ENCODE data around the gene XAB2.

XAB2 gene

DNA sequence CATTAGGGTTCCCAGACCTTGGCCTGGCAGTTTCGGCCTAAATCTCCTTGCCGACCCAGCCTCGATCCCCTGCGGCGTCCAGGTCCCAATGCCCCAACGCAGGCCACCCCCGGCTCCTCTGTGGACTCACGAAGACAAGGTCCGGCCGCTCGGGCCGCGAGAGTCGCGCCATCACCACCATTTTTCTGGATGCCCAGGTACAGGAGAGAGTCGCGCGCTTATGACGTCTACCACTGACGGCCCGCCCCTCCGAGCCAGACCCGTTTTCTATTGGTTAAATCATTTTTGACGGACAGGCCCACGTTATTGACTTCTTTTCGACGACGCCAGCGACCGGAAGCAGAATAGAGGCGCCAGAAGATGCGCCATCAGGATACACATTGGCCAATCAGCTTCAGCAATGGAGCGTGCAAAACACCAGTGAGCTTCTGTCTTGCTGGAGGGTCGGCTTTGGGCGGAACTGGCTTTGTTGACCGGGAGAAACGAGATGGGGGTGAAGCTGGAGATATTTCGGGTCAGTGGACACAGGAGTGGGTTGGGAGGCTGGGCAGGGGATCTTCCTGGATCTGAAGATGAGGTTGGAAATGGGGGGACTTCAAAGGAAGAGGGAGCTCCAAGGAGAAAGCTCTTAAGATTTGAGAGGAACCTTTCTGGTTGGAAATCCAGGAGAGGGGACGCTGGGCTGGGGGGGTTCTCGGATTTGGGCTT lies at the start of gene XAB2, which contains the start of gene PET100:
TSS of gene XAB2 (minus strand) at position 199 of the 708 bp plus-strand sequence. CDS start at position 181, 18 bp downstream.
TSS of gene PET100 (plus strand) at position 447 of the 708 bp plus-strand sequence. CDS start at position 488, 41 bp downstream.
- DNase-seq (ENCODE audit: extremely low read depth, low read depth) = peak; percentile 97
- TF ChIP-seq CTCF (IDR thresholded peaks at IDR 0.05; ENCODE audit: low read depth, low read length) = no peak

- DNase-seq (ENCODE audit: extremely low read depth, low read depth) = no peak
- TF ChIP-seq CTCF (IDR thresholded peaks at IDR 0.05; ENCODE audit: low read depth, low read length) = no peak
Observed at GRCh38 chr19:7677669-7678311, 48.4 kb upstream of the XAB2 start.

DNA sequence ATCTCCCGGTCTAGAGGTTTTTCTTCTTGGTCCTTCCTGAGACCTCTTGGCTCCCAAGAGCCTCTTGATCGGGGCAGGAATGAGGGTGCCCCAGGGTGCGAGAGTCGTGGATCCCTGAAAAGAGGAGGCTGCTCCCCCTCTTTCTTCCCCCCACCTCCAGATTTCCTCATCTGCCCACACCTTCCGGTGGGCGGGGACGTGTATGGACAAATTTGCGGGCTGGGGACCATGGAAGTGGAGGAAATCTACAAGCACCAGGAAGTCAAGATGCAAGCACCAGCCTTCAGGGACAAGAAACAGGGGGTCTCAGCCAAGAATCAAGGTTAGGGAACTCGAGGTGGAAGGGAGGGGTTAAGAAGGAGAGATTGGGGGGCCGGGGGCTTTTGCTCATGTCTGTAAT lies 47.5 kb upstream of the XAB2 start, which contains the start of gene MCEMP1:
TSS of gene MCEMP1 (plus strand) at position 237 of the 400 bp plus-strand sequence. CDS start at position 268, 31 bp downstream.
- no peak for TF ChIP-seq CTCF (IDR thresholded peaks at IDR 0.05; ENCODE audit: low read depth, low read length)
- no peak for DNase-seq (ENCODE audit: extremely low read depth, low read depth)

- no peak for TF ChIP-seq CTCF (IDR thresholded peaks at IDR 0.05; ENCODE audit: low read depth, low read length)
- no peak for DNase-seq (ENCODE audit: extremely low read depth, low read depth)
Observed at GRCh38 chr19:7676376-7676775, 47.0 kb upstream of the XAB2 start.

- peak; percentile 41 for DNase-seq (ENCODE audit: extremely low read depth, low read depth)
- TF ChIP-seq CTCF (IDR thresholded peaks at IDR 0.05; ENCODE audit: low read depth, low read length) = no peak
Observed at GRCh38 chr19:7674010-7675005, 45.0 kb upstream of the XAB2 start.

DNA sequence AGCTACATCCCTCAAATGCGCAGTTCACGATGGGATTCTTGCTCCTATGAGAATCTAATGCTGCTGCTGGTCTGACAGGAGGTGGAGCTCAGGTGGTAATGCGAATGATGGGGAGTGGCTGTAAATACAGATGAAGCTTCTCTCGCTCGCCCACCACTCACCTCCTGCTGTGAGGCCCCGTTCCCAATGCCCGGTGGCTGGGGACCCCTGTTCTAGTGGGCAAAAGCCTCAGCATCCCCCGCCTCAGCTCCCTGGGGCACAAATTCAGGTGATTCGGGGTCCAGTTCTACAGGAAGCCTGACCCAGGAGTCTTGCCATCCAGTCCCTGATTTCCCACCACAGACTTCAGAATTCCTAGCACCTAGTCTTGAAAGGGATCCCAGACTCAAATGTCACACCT lies 43.2 kb upstream of the XAB2 start:
- no peak for TF ChIP-seq CTCF (IDR thresholded peaks at IDR 0.05; ENCODE audit: low read depth, low read length)
- DNase-seq (ENCODE audit: extremely low read depth, low read depth) = no peak
